ENCODE data around the gene NEUROG1. TPM values are rescaled to one million over a fixed set of nuclear protein-coding genes. Genes with fewer than 3 reads are reported as not detected.
"Not testable (repeated sequence)": the region's sequence is repeated elsewhere in the genome, so short reads cannot be mapped to it uniquely, and the experiment has no call there.

The NEUROG1 gene
- total RNA-seq, 1 donor from 2014 or later, result 222 TPM

DNA sequence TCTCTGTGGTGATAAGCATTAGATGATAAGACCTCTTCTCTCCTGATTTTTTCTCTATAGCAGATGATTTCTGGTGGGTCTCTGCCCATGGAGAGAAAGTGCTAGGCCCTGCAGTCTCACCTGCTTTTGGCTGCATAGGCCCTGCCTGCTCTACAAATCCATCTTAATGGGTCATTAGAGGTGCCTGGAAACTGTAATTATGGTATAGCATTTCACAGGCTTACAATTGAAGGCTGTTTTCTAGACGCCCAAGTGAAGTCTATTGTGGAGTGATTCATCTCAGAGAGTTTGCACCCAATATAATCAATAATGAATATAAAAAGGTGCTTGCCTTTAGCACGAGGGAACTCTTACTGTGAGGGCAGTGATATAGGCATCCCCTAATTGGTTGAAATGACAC lies 33.8 kb downstream of the NEUROG1 start:
- Mint-ChIP-seq H3K4me3 (ENCODE audit: unreplicated experiment) (no peak overlapping the region), H3K36me3 (ENCODE audit: unreplicated experiment) (no peaks in the 10 kb centered on the region), H3K4me1 (ENCODE audit: low read depth, unreplicated experiment) (peaks cover 33% of the 10 kb centered on the region), H3K27me3 (ENCODE audit: unreplicated experiment) (peaks cover 12% of the 10 kb centered on the region), H3K27ac (ENCODE audit: unreplicated experiment) (no peak overlapping the region), H3K9me3 (ENCODE audit: unreplicated experiment) (peaks cover 4% of the 10 kb centered on the region)
- DNase-seq, result no peak
- TF ChIP-seq, protein P1, sequence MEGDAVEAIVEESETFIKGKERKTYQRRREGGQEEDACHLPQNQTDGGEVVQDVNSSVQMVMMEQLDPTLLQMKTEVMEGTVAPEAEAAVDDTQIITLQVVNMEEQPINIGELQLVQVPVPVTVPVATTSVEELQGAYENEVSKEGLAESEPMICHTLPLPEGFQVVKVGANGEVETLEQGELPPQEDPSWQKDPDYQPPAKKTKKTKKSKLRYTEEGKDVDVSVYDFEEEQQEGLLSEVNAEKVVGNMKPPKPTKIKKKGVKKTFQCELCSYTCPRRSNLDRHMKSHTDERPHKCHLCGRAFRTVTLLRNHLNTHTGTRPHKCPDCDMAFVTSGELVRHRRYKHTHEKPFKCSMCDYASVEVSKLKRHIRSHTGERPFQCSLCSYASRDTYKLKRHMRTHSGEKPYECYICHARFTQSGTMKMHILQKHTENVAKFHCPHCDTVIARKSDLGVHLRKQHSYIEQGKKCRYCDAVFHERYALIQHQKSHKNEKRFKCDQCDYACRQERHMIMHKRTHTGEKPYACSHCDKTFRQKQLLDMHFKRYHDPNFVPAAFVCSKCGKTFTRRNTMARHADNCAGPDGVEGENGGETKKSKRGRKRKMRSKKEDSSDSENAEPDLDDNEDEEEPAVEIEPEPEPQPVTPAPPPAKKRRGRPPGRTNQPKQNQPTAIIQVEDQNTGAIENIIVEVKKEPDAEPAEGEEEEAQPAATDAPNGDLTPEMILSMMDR (IDR thresholded peaks at IDR 0.05; ENCODE audit: partially characterized antibody, unreplicated experiment), result no peak

DNA sequence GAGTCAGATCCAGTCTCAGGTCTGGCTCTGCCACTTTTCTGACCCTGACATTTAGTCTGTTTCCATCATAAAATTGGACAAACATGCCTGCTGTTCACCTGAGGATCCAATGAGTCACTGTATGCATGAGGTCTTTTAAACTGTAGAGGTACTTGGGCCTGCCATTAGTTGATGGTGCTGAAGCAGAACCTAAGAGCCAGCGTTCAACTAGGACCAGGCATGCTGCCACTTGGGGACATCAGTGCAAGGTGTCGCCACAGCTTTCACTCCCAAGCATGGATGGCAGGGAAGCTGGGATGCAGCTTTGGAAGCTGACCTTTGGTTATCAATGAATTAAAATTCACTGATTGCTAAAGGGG lies 37.1 kb downstream of the NEUROG1 start:
- peaks cover 17% of the 10 kb centered on the region for H3K27me3 Mint-ChIP-seq (ENCODE audit: unreplicated experiment)
- peak overlapping the region; percentile 43 for H3K4me3 Mint-ChIP-seq (ENCODE audit: unreplicated experiment)
- no peak for DNase-seq
- TF ChIP-seq, protein P1 (IDR thresholded peaks at IDR 0.05; ENCODE audit: partially characterized antibody, unreplicated experiment), result no peak
- no peaks in the 10 kb centered on the region for H3K36me3 Mint-ChIP-seq (ENCODE audit: unreplicated experiment)
- peaks cover 4% of the 10 kb centered on the region for H3K9me3 Mint-ChIP-seq (ENCODE audit: unreplicated experiment)
- H3K4me1 Mint-ChIP-seq (ENCODE audit: low read depth, unreplicated experiment), result peaks cover 47% of the 10 kb centered on the region
- peak overlapping the region; percentile 97 for H3K27ac Mint-ChIP-seq (ENCODE audit: unreplicated experiment)

DNA sequence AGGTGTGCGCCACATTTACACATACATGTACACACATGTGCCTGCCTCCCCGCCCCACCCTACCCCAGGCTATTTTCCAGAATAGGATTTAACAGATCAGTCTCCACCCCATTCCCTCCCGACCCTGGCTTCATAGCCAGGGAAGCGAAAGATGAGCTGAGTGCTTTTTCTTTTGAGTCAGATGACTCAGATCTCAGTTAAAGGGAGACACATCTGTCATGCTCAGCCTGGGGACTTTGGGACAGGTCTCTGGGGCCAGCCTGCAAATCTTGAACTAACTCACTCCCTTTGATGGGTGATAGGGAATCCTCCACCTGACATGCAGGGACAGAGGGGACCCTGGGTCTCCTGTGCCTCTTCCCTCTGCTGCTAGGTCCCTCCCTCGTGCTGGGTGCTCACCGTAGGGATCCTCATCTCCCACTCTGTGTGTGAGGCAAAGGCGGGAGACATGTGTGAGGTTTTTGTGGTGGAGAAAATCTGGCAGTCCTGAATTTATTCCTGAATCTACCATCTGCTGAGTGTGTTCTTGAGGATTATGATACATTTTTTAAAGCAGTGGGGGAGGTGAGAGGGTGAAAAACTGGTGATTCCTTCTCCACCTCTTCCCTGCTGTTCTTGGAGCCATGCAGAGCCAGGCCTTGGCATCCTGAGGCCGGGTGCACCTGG lies 37.7 kb downstream of the NEUROG1 start:
- peaks cover 3% of the 10 kb centered on the region for H3K9me3 Mint-ChIP-seq (ENCODE audit: unreplicated experiment)
- H3K27me3 Mint-ChIP-seq (ENCODE audit: unreplicated experiment), result peaks cover 16% of the 10 kb centered on the region
- TF ChIP-seq, protein P1 (IDR thresholded peaks at IDR 0.05; ENCODE audit: partially characterized antibody, unreplicated experiment), result no peak
- H3K4me1 Mint-ChIP-seq (ENCODE audit: low read depth, unreplicated experiment), result peaks cover 42% of the 10 kb centered on the region
- DNase-seq, result peak; percentile 36
- no peaks in the 10 kb centered on the region for H3K36me3 Mint-ChIP-seq (ENCODE audit: unreplicated experiment)
- H3K4me3 Mint-ChIP-seq (ENCODE audit: unreplicated experiment), result peak overlapping the region; percentile 70
- peak overlapping the region; percentile 97 for H3K27ac Mint-ChIP-seq (ENCODE audit: unreplicated experiment)

DNA sequence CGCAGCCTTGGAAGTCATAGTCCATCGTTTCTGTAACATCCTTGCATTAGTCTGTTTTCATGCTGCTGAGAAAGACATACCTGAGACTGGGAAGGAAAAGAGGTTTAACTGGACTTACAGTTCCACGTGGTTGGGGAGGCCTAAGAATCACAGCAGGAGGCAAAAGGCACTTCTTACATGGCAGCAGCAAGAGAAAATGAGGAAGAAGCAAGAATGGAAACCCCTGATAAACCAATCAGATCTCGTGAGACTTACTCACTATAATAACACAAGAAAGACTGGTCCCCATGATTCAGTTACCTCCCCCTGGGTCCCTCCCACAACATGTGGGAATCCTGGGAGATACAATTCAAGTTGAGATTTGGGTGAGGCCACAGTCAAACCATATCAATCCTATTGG lies 40.2 kb downstream of the NEUROG1 start:
- not testable (repeated sequence) for DNase-seq; H3K36me3 Mint-ChIP-seq (ENCODE audit: unreplicated experiment); H3K27ac Mint-ChIP-seq (ENCODE audit: unreplicated experiment); H3K4me3 Mint-ChIP-seq (ENCODE audit: unreplicated experiment); H3K9me3 Mint-ChIP-seq (ENCODE audit: unreplicated experiment)
- H3K4me1 Mint-ChIP-seq (ENCODE audit: low read depth, unreplicated experiment), result peaks cover 34% of the 10 kb centered on the region
- H3K27me3 Mint-ChIP-seq (ENCODE audit: unreplicated experiment), result peaks cover 15% of the 10 kb centered on the region

DNA sequence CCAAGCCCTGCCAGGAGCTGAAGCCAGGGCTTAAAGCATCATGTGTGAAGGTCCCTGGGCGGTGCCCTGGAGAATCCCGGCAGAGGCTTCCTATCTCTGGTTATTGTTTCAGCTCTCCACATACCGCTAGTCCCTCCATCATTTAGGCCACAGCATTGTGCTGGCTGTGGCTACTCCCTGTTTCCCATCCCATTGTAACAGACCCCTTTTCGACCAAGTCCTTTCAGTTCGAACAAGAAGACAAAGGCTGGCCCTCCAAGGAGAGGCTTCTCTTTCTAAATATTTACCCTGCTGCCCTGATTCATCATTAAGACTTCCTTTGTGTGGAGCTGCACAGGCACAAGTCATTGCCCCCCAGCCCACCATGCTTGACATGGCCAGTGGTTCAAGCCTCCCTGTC lies 41.6 kb downstream of the NEUROG1 start:
- no peak for DNase-seq
- Mint-ChIP-seq H3K36me3 (ENCODE audit: unreplicated experiment) (no peaks in the 10 kb centered on the region), H3K9me3 (ENCODE audit: unreplicated experiment) (peaks cover 4% of the 10 kb centered on the region), H3K4me1 (ENCODE audit: low read depth, unreplicated experiment) (peaks cover 37% of the 10 kb centered on the region), H3K27ac (ENCODE audit: unreplicated experiment) (peak overlapping the region; percentile 40), H3K4me3 (ENCODE audit: unreplicated experiment) (no peak overlapping the region), H3K27me3 (ENCODE audit: unreplicated experiment) (peaks cover 17% of the 10 kb centered on the region)
- TF ChIP-seq, protein P1 (IDR thresholded peaks at IDR 0.05; ENCODE audit: partially characterized antibody, unreplicated experiment), result no peak
